ENCODE data around the gene CHD1. TPM values are rescaled to one million over a fixed set of nuclear protein-coding genes. Genes with fewer than 3 reads are reported as not detected.

Gene CHD1
- total RNA-seq, 4 donors from 2014 or later = 45.6 to 95.7 (median 53.0) TPM

- no peaks in the 10 kb centered on the region for H3K36me3 ChIP-seq
- intact Hi-C loops (cut with DNase I; ENCODE audit: low total_unique reads) = no loop called here
- in situ Hi-C loops (cut with MboI; ENCODE audit: low pct_ligation_motif_present in 1 of 4, low pct_unique_long_range_greater_than_20kb in 1 of 4, low sequenced_read_pairs in 3 of 4) = no loop called here
- no peaks in the 10 kb centered on the region for H3K9me3 ChIP-seq
- H3K27me3 ChIP-seq = no peaks in the 10 kb centered on the region
- no peak overlapping the region for H3K4me3 ChIP-seq
- WGBS, 2 donors (ENCODE audit: low coverage in 1 of 2) = 13 to 40% methylated on average over 1 to 2 of the region's 2 CpGs
- H3K4me1 ChIP-seq = peaks cover 0 to 48% (median 2%) of the 10 kb centered on the region in 4 donors
- H3K27ac ChIP-seq = no peak overlapping the region
- DNase-seq = no peak
- TF ChIP-seq POLR2AphosphoS5 (IDR thresholded peaks at IDR 0.05) (no peak), EP300 (IDR thresholded peaks at IDR 0.05; ENCODE audit: low read depth) (no peak), POLR2A (IDR thresholded peaks at IDR 0.05) (no peak)
- TF ChIP-seq, protein P1, sequence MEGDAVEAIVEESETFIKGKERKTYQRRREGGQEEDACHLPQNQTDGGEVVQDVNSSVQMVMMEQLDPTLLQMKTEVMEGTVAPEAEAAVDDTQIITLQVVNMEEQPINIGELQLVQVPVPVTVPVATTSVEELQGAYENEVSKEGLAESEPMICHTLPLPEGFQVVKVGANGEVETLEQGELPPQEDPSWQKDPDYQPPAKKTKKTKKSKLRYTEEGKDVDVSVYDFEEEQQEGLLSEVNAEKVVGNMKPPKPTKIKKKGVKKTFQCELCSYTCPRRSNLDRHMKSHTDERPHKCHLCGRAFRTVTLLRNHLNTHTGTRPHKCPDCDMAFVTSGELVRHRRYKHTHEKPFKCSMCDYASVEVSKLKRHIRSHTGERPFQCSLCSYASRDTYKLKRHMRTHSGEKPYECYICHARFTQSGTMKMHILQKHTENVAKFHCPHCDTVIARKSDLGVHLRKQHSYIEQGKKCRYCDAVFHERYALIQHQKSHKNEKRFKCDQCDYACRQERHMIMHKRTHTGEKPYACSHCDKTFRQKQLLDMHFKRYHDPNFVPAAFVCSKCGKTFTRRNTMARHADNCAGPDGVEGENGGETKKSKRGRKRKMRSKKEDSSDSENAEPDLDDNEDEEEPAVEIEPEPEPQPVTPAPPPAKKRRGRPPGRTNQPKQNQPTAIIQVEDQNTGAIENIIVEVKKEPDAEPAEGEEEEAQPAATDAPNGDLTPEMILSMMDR (IDR thresholded peaks at IDR 0.05) = no peak
Measured at GRCh38 chr5:98938464-98938863, 9.7 kb upstream of the CHD1 start.

- peaks cover 0 to 59% (median 2%) of the 10 kb centered on the region in 4 donors for H3K4me1 ChIP-seq
- H3K9me3 ChIP-seq = no peaks in the 10 kb centered on the region
- H3K4me3 ChIP-seq = no peak overlapping the region
- no peak for TF ChIP-seq POLR2A (IDR thresholded peaks at IDR 0.05)
- TF ChIP-seq EP300 (IDR thresholded peaks at IDR 0.05; ENCODE audit: low read depth) = no peak
- TF ChIP-seq, protein P1 (IDR thresholded peaks at IDR 0.05) = no peak
- TF ChIP-seq POLR2AphosphoS5 (IDR thresholded peaks at IDR 0.05) = no peak
- H3K27ac ChIP-seq = no peak overlapping the region
- in situ Hi-C loops (cut with MboI; ENCODE audit: low pct_ligation_motif_present in 1 of 4, low pct_unique_long_range_greater_than_20kb in 1 of 4, low sequenced_read_pairs in 3 of 4) = no loop called here
- intact Hi-C loops (cut with DNase I; ENCODE audit: low total_unique reads) = no loop called here
- H3K36me3 ChIP-seq = no peaks in the 10 kb centered on the region
- no peak for DNase-seq
- WGBS, 2 donors (ENCODE audit: low coverage in 1 of 2) = 88 to 97% methylated on average over 3 of the region's 3 CpGs
- H3K27me3 ChIP-seq = no peaks in the 10 kb centered on the region
Measured at GRCh38 chr5:98936948-98937715, 8.3 kb upstream of the CHD1 start.

- Histone ChIP-seq H3K4me1 (peaks cover 6 to 54% (median 9%) of the 10 kb centered on the region in 4 donors), H3K9me3 (no peaks in the 10 kb centered on the region), H3K27me3 (no peaks in the 10 kb centered on the region), H3K36me3 (no peaks in the 10 kb centered on the region), H3K4me3 (no peak overlapping the region), H3K27ac (no peak overlapping the region)
- no peak for DNase-seq
- TF ChIP-seq POLR2A (IDR thresholded peaks at IDR 0.05) (no peak), EP300 (IDR thresholded peaks at IDR 0.05; ENCODE audit: low read depth) (no peak), POLR2AphosphoS5 (IDR thresholded peaks at IDR 0.05) (no peak)
- TF ChIP-seq, protein P1 (IDR thresholded peaks at IDR 0.05) = no peak
- in situ Hi-C loops (cut with MboI; ENCODE audit: low pct_ligation_motif_present in 1 of 4, low pct_unique_long_range_greater_than_20kb in 1 of 4, low sequenced_read_pairs in 3 of 4) (no loop called here), intact Hi-C loops (cut with DNase I; ENCODE audit: low total_unique reads) (no loop called here)
- WGBS, 2 donors (ENCODE audit: low coverage in 1 of 2) = 79 to 80% methylated on average over 2 to 3 of the region's 3 CpGs
Measured at GRCh38 chr5:98935206-98935605, 6.4 kb upstream of the CHD1 start.

DNA sequence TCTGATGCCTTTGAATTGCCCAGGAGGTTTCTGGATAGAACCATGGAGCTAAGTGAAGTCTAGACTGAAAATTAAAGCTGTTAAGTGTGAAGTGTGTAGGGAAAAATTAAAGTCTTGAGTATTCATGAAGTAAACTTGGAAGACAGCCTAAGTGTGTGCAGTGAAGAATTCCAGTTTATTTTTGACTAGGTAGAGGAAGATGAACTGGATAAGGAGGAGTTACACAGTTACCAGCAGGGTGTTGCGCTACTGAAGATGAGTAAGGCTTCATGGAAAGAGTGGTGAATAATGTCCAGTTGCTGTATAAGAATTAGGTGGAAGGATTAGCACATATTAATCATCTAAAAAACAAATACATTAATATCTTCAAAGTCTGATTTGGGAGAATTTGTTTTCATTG is 5.7 kb upstream of the CHD1 start:
- intact Hi-C loops (cut with DNase I; ENCODE audit: low total_unique reads) (no loop called here), in situ Hi-C loops (cut with MboI; ENCODE audit: low pct_ligation_motif_present in 1 of 4, low pct_unique_long_range_greater_than_20kb in 1 of 4, low sequenced_read_pairs in 3 of 4) (no loop called here)
- H3K36me3 ChIP-seq = no peaks in the 10 kb centered on the region
- H3K27ac ChIP-seq = peak overlapping the region in 2 of 4 donors; percentile 16 to 57
- no peak for DNase-seq
- H3K27me3 ChIP-seq = no peaks in the 10 kb centered on the region
- WGBS, 2 donors (ENCODE audit: low coverage in 1 of 2) = 63 to 85% methylated on average over 1 of the region's 1 CpG
- peaks cover 7 to 55% (median 13%) of the 10 kb centered on the region in 4 donors for H3K4me1 ChIP-seq
- H3K9me3 ChIP-seq = no peaks in the 10 kb centered on the region
- no peak overlapping the region for H3K4me3 ChIP-seq
- no peak for TF ChIP-seq POLR2AphosphoS5 (IDR thresholded peaks at IDR 0.05)
- TF ChIP-seq POLR2A (IDR thresholded peaks at IDR 0.05) = no peak
- TF ChIP-seq, protein P1 (IDR thresholded peaks at IDR 0.05) = no peak
- TF ChIP-seq EP300 (IDR thresholded peaks at IDR 0.05; ENCODE audit: low read depth) = no peak

Data from transverse colon (tissue), 4 donors.